ENCODE results near the gene IGSF21. TPM values are rescaled to one million over a fixed set of nuclear protein-coding genes. Genes with fewer than 3 reads are reported as not detected.
"Not testable (repeated sequence)": the region's sequence is repeated elsewhere in the genome, so short reads cannot be mapped to it uniquely, and the experiment has no call there.

Gene IGSF21
- polyA plus RNA-seq, 6 donors from 2014 or later: not detected

- no peak for DNase-seq
- H3K36me3 Mint-ChIP-seq: peaks cover 0 to 10% of the 10 kb centered on the region in 2 donors
- no peak for ATAC-seq (ENCODE audit: low read depth in 2 of 2)
- peaks cover 0 to 15% (median 12%) of the 10 kb centered on the region in 3 donors for H3K27me3 Mint-ChIP-seq
- no peak overlapping the region for H3K27ac Mint-ChIP-seq
- peaks cover 8 to 23% (median 13%) of the 10 kb centered on the region in 7 donors for H3K9me3 Mint-ChIP-seq
- no peaks in the 10 kb centered on the region for H3K4me1 Mint-ChIP-seq
- H3K4me3 Mint-ChIP-seq: no peak overlapping the region
These were observed 304.4 kb downstream of the IGSF21 start for GRCh38 chr1:18411820-18412641.

DNA sequence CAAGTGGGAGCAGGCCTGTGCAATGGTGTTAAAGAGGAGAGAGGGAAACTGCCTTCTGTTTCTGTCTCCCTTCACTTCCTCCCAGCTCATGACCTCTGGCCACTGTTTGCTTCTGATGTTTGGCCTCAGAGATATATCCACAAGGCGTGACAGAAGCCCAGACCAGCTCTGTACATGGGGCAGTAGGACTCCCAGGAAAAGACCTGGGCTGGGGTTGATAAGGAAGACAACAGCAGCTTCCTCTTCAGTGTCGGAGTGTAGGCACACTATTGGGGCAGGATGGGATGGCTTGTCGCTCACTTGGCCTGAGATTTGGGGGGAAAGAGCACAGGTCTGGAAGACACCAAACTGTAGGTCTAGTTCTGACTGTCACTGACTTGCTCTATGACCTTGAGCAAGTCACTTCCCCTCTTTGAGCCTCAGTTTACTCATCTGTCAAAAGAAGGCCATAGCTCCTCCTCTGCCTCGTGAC is 305.3 kb downstream of the IGSF21 start:
- H3K27ac Mint-ChIP-seq: no peak overlapping the region
- H3K36me3 Mint-ChIP-seq: peaks cover 0 to 10% of the 10 kb centered on the region in 2 donors
- H3K4me1 Mint-ChIP-seq: no peaks in the 10 kb centered on the region
- H3K4me3 Mint-ChIP-seq: no peak overlapping the region
- ATAC-seq (ENCODE audit: low read depth in 2 of 2) (no peak), DNase-seq (no peak)
- H3K27me3 Mint-ChIP-seq: peaks cover 6 to 16% (median 12%) of the 10 kb centered on the region in 3 donors
- H3K9me3 Mint-ChIP-seq: peaks cover 8 to 23% (median 13%) of the 10 kb centered on the region in 7 donors

DNA sequence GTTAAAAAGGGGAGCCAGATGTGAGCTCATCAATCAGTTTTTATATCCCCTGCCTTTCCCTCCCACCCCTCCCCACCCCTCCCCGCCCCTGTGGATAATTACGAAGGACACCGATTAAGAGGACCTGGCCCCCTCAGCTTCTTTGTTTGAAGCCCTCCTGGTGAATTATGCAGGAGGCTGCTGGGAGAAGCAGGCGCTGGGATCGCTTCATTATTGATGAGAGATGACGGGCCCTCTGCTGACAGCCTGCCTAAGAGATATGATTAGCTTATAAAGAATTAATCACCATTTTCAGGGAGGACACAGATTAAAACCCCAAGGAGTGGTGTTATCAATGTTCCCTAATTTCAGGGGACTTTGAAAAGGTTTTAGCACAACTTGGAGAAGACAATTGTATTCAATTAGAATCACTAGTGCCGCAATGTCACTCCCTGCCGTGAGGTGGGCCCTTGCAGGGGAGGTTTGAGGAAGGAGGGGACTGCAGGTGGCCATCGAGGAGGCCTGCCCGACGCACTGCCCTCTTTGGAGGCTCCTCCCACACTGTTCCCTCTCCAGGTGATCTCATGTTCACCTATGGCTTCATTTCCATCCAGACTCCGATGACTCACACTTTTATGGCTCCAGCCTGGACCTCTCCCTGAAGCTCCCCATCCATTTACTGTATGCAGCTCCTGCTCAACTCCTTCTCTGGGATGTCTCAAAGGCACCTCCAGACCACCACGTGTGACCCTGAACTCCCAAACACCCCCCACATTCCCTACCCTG is 306.1 kb downstream of the IGSF21 start:
- no peak for ATAC-seq (ENCODE audit: low read depth in 2 of 2)
- Mint-ChIP-seq H3K4me3 (no peak overlapping the region), H3K36me3 (peaks cover 0 to 10% of the 10 kb centered on the region in 2 donors), H3K27me3 (peaks cover 11 to 22% (median 12%) of the 10 kb centered on the region in 3 donors), H3K4me1 (no peaks in the 10 kb centered on the region), H3K9me3 (peaks cover 8 to 23% (median 13%) of the 10 kb centered on the region in 7 donors), H3K27ac (no peak overlapping the region)
- no peak for DNase-seq

DNA sequence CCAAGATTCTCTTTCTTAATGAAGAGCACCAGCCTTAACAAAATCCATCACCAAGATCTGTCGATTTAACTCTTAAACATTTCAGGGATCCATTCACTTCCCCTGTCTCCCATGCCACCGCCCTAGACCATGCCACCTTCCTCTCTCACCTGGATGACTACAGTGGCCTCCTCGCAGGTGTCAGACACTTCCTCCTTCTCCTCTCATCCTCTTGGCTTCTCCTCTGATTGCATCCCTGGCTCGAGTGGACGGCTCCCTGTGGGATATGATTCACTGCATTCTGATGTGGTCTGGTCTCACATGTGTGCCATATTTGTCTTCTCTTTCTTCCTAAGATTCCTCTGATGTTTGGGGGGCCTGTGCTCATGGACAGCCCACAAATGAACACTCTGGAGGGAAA is 306.7 kb downstream of the IGSF21 start:
- ATAC-seq (ENCODE audit: low read depth in 2 of 2) (no peak), DNase-seq (no peak)
- Mint-ChIP-seq H3K27ac (no peak overlapping the region), H3K9me3 (peaks cover 8 to 23% (median 13%) of the 10 kb centered on the region in 7 donors), H3K27me3 (peaks cover 12 to 22% (median 16%) of the 10 kb centered on the region in 3 donors), H3K4me1 (no peaks in the 10 kb centered on the region), H3K36me3 (peaks cover 0 to 10% of the 10 kb centered on the region in 2 donors), H3K4me3 (no peak overlapping the region)

GRCh38 chr1:18414872-18415447 is 307.4 kb downstream of the IGSF21 start:
- H3K27me3 Mint-ChIP-seq: peaks cover 15 to 22% (median 16%) of the 10 kb centered on the region in 3 donors
- no peak for DNase-seq
- no peak for ATAC-seq (ENCODE audit: low read depth in 2 of 2)
- H3K9me3 Mint-ChIP-seq: peaks cover 7 to 23% (median 13%) of the 10 kb centered on the region in 7 donors
- H3K4me3 Mint-ChIP-seq: no peak overlapping the region
- H3K4me1 Mint-ChIP-seq: no peaks in the 10 kb centered on the region
- peaks cover 0 to 10% of the 10 kb centered on the region in 2 donors for H3K36me3 Mint-ChIP-seq
- no peak overlapping the region for H3K27ac Mint-ChIP-seq

- H3K36me3 Mint-ChIP-seq: peaks cover 0 to 10% of the 10 kb centered on the region in 2 donors
- H3K9me3 Mint-ChIP-seq: peaks cover 7 to 23% (median 13%) of the 10 kb centered on the region in 7 donors
- DNase-seq (no peak), ATAC-seq (ENCODE audit: low read depth in 2 of 2) (no peak)
- no peak overlapping the region for H3K27ac Mint-ChIP-seq
- no peak overlapping the region for H3K4me3 Mint-ChIP-seq
- H3K4me1 Mint-ChIP-seq: no peaks in the 10 kb centered on the region
- H3K27me3 Mint-ChIP-seq: peaks cover 18 to 22% (median 21%) of the 10 kb centered on the region in 3 donors
These were observed 307.9 kb downstream of the IGSF21 start for GRCh38 chr1:18415448-18416027.

- peaks cover 7 to 20% (median 13%) of the 10 kb centered on the region in 7 donors for H3K9me3 Mint-ChIP-seq
- peak overlapping the region in 1 of 6 donors; percentile 18 for H3K27ac Mint-ChIP-seq
- ATAC-seq (ENCODE audit: low read depth in 2 of 2); H3K4me1 Mint-ChIP-seq; H3K36me3 Mint-ChIP-seq; DNase-seq; H3K4me3 Mint-ChIP-seq: not testable (repeated sequence)
- peaks cover 19 to 22% (median 21%) of the 10 kb centered on the region in 3 donors for H3K27me3 Mint-ChIP-seq
These were observed 308.5 kb downstream of the IGSF21 start for GRCh38 chr1:18416126-18416525.

DNA sequence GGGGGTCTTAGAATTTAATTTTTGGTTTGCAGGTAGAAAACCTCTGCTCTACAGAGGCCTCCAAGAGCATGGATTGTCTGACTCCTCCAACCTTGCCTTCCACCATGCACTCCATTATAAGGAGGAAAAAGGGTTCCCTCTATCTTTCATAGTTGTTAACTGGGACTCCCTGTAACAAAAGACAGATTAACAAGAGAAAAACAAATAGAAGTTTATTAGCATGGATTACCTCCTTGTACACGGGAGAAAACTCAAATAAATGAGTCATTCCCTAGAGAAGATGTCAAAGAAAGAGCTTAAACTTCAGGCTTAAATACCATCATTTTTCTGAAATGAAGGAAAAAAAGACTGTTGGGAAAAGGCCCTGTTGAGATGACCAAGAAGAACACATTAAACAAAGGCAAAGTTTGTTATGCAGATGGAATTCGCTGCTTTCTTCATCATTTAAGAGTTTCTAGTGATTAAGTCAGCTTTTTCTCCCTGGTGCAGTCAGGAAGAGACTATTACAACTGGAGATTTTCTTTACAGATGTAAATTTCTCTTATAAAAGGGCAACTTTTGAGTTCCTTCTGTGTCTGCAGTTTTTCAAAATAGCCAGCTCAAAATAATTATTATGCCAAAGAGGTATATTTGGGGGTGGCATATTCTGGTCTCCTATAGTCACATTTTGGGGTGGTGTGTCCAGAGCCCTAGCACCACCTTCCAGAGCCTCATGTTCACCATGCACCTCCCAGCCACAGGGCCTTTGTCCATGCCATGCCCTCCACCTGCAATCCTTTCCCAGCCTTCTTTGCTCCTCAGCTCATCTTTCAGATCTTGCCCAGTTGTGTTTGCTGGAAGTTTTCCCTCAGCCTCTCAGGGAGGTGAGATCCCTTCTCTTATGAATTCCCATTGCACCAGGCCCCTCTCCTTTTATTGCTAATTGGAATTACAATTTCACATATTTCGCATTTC is 310.0 kb downstream of the IGSF21 start:
- Mint-ChIP-seq H3K27ac (no peak overlapping the region), H3K9me3 (peaks cover 1 to 13% (median 3%) of the 10 kb centered on the region in 7 donors), H3K4me1 (no peaks in the 10 kb centered on the region), H3K4me3 (no peak overlapping the region), H3K27me3 (peaks cover 22 to 27% (median 25%) of the 10 kb centered on the region in 3 donors), H3K36me3 (peaks cover 0 to 10% of the 10 kb centered on the region in 2 donors)
- no peak for DNase-seq
- ATAC-seq (ENCODE audit: low read depth in 2 of 2): no peak

DNA sequence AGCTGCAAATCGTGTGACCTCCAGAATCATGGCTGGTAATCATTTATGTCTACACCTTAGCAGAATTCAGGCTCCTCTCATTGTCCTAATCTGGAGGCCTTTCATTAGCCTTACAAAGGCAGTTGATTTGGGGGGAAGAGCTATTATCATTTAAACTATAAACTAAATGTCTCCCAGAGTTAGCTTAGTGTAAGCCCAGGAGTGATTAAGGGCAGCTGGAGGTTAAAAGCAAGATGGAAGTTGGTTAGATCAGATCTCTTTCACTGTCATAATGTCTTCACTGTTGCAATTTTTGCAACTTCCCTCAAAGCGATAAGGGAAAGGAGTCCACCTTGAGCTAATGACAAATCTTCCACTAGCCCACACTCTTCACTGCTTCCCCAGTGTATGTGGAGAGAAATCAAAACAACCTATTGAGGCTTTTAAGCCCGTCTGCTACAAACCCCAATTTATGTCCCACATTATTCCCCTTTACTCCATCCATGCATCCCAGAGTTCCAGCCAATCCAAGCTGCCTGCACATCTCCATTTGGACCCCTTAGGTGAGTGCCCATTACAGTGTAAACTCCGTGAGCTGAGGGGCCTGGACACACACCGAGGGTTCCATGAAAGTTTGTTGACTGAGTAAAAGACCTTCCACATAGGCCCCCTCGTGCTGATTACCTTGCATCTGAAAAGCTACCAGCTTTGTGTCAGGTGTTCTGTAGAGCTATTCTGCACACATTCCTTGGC is 311.7 kb downstream of the IGSF21 start:
- no peak overlapping the region for H3K4me3 Mint-ChIP-seq
- ATAC-seq (ENCODE audit: low read depth in 2 of 2) (no peak), DNase-seq (no peak)
- H3K9me3 Mint-ChIP-seq: peaks cover 0 to 3% (median 1%) of the 10 kb centered on the region in 7 donors
- H3K27ac Mint-ChIP-seq: no peak overlapping the region
- no peaks in the 10 kb centered on the region for H3K4me1 Mint-ChIP-seq
- peaks cover 0 to 5% of the 10 kb centered on the region in 2 donors for H3K36me3 Mint-ChIP-seq
- peaks cover 17 to 28% (median 22%) of the 10 kb centered on the region in 3 donors for H3K27me3 Mint-ChIP-seq

DNA sequence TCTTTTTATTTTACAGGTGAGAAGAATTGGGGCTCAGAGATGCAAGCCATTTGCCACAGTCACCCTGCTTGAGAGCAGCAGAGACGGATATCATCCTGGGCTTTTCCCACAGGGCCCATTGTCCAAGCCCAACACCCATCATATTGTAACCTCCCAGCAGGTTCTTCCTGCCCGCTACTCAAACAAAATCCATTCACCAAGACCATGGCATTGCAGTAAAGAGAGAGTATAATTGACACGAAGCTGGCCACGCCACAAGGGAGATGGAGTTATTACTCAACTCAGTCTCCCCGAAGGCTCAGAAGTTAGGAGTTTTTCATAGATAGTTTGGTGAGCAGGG is 312.2 kb downstream of the IGSF21 start:
- Mint-ChIP-seq H3K4me3 (peak overlapping the region in 1 of 8 donors; percentile 52), H3K4me1 (no peaks in the 10 kb centered on the region), H3K27ac (no peak overlapping the region), H3K27me3 (peaks cover 17 to 28% (median 17%) of the 10 kb centered on the region in 3 donors), H3K36me3 (no peaks in the 10 kb centered on the region), H3K9me3 (peaks cover 0 to 4% (median 0%) of the 10 kb centered on the region in 7 donors)
- no peak for ATAC-seq (ENCODE audit: low read depth in 2 of 2)
- no peak for DNase-seq

DNA sequence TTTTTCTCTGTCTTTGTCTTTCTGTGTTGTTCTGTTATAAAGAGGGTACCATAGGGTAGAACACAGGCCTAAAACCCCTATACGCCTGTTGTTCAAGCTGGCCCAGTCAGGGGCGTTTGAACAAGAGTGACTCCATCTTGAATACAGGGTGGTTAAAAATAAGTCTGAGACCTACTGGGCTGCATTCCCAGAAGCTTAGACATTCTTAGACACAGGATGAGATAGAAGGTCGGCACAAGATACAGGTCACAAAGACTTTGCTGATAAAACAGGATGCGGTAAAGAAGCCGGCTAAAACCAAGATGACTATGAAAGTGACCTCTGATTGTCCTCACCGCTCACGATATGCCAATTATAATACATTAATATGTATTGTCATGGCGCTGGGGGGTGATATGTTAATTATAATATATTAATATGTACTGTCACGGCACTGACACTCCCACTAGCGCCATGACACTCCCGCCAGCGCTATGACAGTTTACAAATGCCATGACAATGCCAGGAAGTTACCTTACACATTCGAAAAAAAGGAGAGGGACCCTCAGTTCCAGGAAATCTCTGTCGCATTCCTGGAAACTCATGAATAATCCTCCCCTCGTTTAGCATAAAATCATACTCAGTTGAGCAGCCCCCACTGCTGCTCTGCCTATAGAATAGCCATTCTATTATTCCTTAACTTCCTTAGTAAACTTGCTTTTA is 314.6 kb downstream of the IGSF21 start:
- H3K36me3 Mint-ChIP-seq: no peaks in the 10 kb centered on the region
- H3K4me3 Mint-ChIP-seq: peak overlapping the region in 1 of 8 donors; percentile 36
- ATAC-seq (ENCODE audit: low read depth in 2 of 2): no peak
- no peaks in the 10 kb centered on the region for H3K4me1 Mint-ChIP-seq
- H3K27me3 Mint-ChIP-seq: peaks cover 15 to 28% (median 25%) of the 10 kb centered on the region in 3 donors
- no peak overlapping the region for H3K27ac Mint-ChIP-seq
- no peak for DNase-seq
- H3K9me3 Mint-ChIP-seq: peaks cover 2 to 25% (median 14%) of the 10 kb centered on the region in 7 donors
